DND-41 (cell line): ENCODE data around the gene CLTCL1.

Experiments
- ATAC-seq: fragments of 200-7000 bp; cut with Tn5 transposase; 3 replicates; pipeline ENCODE4 v1.9.1; 2021; ENCODE audit warnings: low read depth; ENCODE audit not compliant: insufficient read depth
- DNase-seq: peaks from one replicate; pipeline ENCODE4 v3.0.0-alpha.2; 2020
- H2AFZ ChIP-seq: 2 replicates; pipeline ENCODE4 v1.6.0; 2012; ENCODE audit warnings: low read depth, low read length
- H3K27ac ChIP-seq: 2 replicates; pipeline ENCODE4 v1.5.1; 2012; ENCODE audit warnings: low read length, inconsistent platforms
- H3K27me3 ChIP-seq: fragments of 200-600 bp; sonication (generic); 2 replicates; pipeline ENCODE4 v1.6.0; 2012; ENCODE audit warnings: low read length, mild to moderate bottlenecking, inconsistent platforms; ENCODE audit not compliant: insufficient read depth, poor library complexity
- H3K36me3 ChIP-seq: 2 replicates; pipeline ENCODE4 v1.5.1; 2012; ENCODE audit warnings: low read length, inconsistent platforms; ENCODE audit not compliant: insufficient read depth
- H3K4me1 ChIP-seq: 2 replicates; pipeline ENCODE4 v1.5.1; 2012; ENCODE audit warnings: mild to moderate bottlenecking, low read length; ENCODE audit not compliant: insufficient read depth
- H3K4me2 ChIP-seq: 2 replicates; pipeline ENCODE4 v1.6.0; 2012; ENCODE audit warnings: mild to moderate bottlenecking, moderate library complexity, low read length, inconsistent platforms; ENCODE audit not compliant: insufficient read depth
- H3K4me3 ChIP-seq, 2 experiments: fragments of 200-600 bp in 1 of 2; shearing (Covaris generic) in 1 of 2; 2 replicates each; pipeline ENCODE4 v1.5.1; 2012 to 2016; ENCODE audit warnings: inconsistent platforms in 2 of 2, low read length in 2 of 2, mild to moderate bottlenecking in 2 of 2, low read depth in 1 of 2, moderate library complexity in 1 of 2
- H3K79me2 ChIP-seq: 2 replicates; pipeline ENCODE4 v1.6.0; 2012; ENCODE audit warnings: low read length, inconsistent platforms; ENCODE audit not compliant: insufficient read depth
- H3K9ac ChIP-seq: 2 replicates; pipeline ENCODE4 v1.6.0; 2012; ENCODE audit warnings: low read depth, mild to moderate bottlenecking, inconsistent platforms, low read length, moderate library complexity
- H3K9me3 ChIP-seq: 2 replicates; pipeline ENCODE4 v1.5.1; 2012; ENCODE audit warnings: low read length, moderate library complexity, mild to moderate bottlenecking, inconsistent platforms; ENCODE audit not compliant: insufficient read depth, severe bottlenecking
- H4K20me1 ChIP-seq: 2 replicates; pipeline ENCODE4 v1.6.0; 2012; ENCODE audit warnings: low read length; ENCODE audit not compliant: insufficient read depth
- CTCF ChIP-seq: IDR thresholded peaks from 2 replicates; pipeline ENCODE4 v1.5.1; 2012; ENCODE audit warnings: borderline replicate concordance, low read length, moderate library complexity, mild to moderate bottlenecking; ENCODE audit not compliant: poor library complexity, severe bottlenecking; ENCODE audit errors: extremely low read depth
- EZH2 ChIP-seq: IDR thresholded peaks from 3 replicates; pipeline ENCODE4 v1.6.1; 2012; ENCODE audit warnings: borderline replicate concordance, low read depth, mild to moderate bottlenecking, moderate library complexity, low read length, inconsistent platforms; ENCODE audit not compliant: severe bottlenecking

The CLTCL1 gene

GRCh38 chr22:19231986-19232385 is 59.5 kb downstream of the CLTCL1 start:
- H3K36me3 ChIP-seq, result peaks cover 18% of the 10 kb centered on the region; the same call in 1 of the 2 replicates
- no peak overlapping the region for H2AFZ ChIP-seq
- H3K9ac ChIP-seq, result no peak overlapping the region
- no peaks in the 10 kb centered on the region for H3K79me2 ChIP-seq
- H3K4me2 ChIP-seq, result no peak overlapping the region
- no peak overlapping the region for H3K4me3 ChIP-seq
- TF ChIP-seq CTCF, result no peak
- no peak for TF ChIP-seq EZH2
- DNase-seq (no peak), ATAC-seq (no peak)
- H3K27ac ChIP-seq, result no peak overlapping the region
- no peaks in the 10 kb centered on the region for H3K27me3 ChIP-seq
- no peaks in the 10 kb centered on the region for H4K20me1 ChIP-seq
- no peaks in the 10 kb centered on the region for H3K9me3 ChIP-seq
- no peaks in the 10 kb centered on the region for H3K4me1 ChIP-seq

- no peaks in the 10 kb centered on the region for H3K79me2 ChIP-seq
- H3K36me3 ChIP-seq, result peaks cover 28% of the 10 kb centered on the region; the same call in 1 of the 2 replicates
- no peak overlapping the region for H3K27ac ChIP-seq
These were observed 61.9 kb downstream of the CLTCL1 start for GRCh38 chr22:19229600-19229999.

GRCh38 chr22:19228179-19228578 is 63.3 kb downstream of the CLTCL1 start:
- Histone ChIP-seq H3K27me3 (no peaks in the 10 kb centered on the region), H3K4me2 (no peak overlapping the region), H2AFZ (no peak overlapping the region), H3K36me3 (peaks cover 25% of the 10 kb centered on the region; the same call in 1 of the 2 replicates), H3K79me2 (no peaks in the 10 kb centered on the region), H3K9ac (no peak overlapping the region), H3K4me3 (no peak overlapping the region), H3K27ac (no peak overlapping the region), H4K20me1 (no peaks in the 10 kb centered on the region), H3K4me1 (no peaks in the 10 kb centered on the region), H3K9me3 (no peaks in the 10 kb centered on the region)
- ATAC-seq (no peak), DNase-seq (no peak)
- TF ChIP-seq EZH2, result no peak
- no peak for TF ChIP-seq CTCF

More at GRCh38 chr22:19229600-19229999, 61.9 kb downstream of the CLTCL1 start:
- no peak overlapping the region for H3K4me2 ChIP-seq
- H3K4me1 ChIP-seq, result no peaks in the 10 kb centered on the region
- H3K9ac ChIP-seq, result no peak overlapping the region
- no peak for ATAC-seq
- no peak for DNase-seq
- no peak for TF ChIP-seq EZH2
- TF ChIP-seq CTCF, result no peak
- H3K9me3 ChIP-seq, result no peaks in the 10 kb centered on the region
- no peak overlapping the region for H2AFZ ChIP-seq
- no peaks in the 10 kb centered on the region for H4K20me1 ChIP-seq
- no peak overlapping the region for H3K4me3 ChIP-seq
- H3K27me3 ChIP-seq, result no peaks in the 10 kb centered on the region

GRCh38 chr22:19226428-19226827 is 65.1 kb downstream of the CLTCL1 start:
- no peaks in the 10 kb centered on the region for H4K20me1 ChIP-seq
- no peak overlapping the region for H3K27ac ChIP-seq
- H3K9ac ChIP-seq, result no peak overlapping the region
- DNase-seq (no peak), ATAC-seq (no peak)
- no peak overlapping the region for H3K4me3 ChIP-seq
- no peak for TF ChIP-seq CTCF
- TF ChIP-seq EZH2, result no peak
- H3K9me3 ChIP-seq, result no peaks in the 10 kb centered on the region
- no peak overlapping the region for H2AFZ ChIP-seq
- peaks cover 28% of the 10 kb centered on the region for H3K36me3 ChIP-seq
- no peaks in the 10 kb centered on the region for H3K4me1 ChIP-seq
- H3K4me2 ChIP-seq, result no peak overlapping the region
- H3K27me3 ChIP-seq, result no peaks in the 10 kb centered on the region
- no peaks in the 10 kb centered on the region for H3K79me2 ChIP-seq
